ENCODE data around the gene DHRS13. TPM values are rescaled to one million over a fixed set of nuclear protein-coding genes. Genes with fewer than 3 reads are reported as not detected.

The DHRS13 gene
- total RNA-seq, 2 donors from 2014 or later: 36.8 to 61.3 TPM

DNA sequence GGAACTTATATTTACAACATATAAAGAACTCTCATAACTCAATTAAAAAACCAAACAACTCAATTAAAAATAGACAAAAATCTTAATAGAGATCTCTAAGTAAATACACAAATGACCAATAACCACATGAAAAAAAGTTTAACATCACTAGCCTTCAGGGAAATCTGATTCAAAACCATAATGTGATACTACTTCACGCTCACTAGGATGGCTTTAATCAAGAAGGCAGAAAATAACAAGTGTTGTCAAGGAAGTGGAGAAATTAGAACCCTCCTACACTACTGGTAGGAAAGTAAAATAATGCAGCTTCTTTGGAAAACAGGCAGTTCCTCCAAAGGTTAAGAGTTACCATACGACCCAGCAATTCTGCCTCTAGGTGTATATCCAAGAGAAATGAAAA, 40.0 kb upstream of the DHRS13 start:
- no peak overlapping the region for H3K4me3 ChIP-seq
- intact Hi-C loops (cut with DNase I): no loop called here
- H3K36me3 ChIP-seq: no peaks in the 10 kb centered on the region
- 88% methylated on average over 2 of the region's 2 CpGs for WGBS
- no peak for DNase-seq (ENCODE audit: low spot score)
- H3K27ac ChIP-seq: peak overlapping the region in 1 of 2 donors; percentile 29
- no peaks in the 10 kb centered on the region for H3K9me3 ChIP-seq
- H3K4me1 ChIP-seq (replicated peaks): peaks cover 46% of the 10 kb centered on the region
- H3K27me3 ChIP-seq (replicated peaks; ENCODE audit: insufficient read depth): no peaks in the 10 kb centered on the region
- TF ChIP-seq, protein P1, sequence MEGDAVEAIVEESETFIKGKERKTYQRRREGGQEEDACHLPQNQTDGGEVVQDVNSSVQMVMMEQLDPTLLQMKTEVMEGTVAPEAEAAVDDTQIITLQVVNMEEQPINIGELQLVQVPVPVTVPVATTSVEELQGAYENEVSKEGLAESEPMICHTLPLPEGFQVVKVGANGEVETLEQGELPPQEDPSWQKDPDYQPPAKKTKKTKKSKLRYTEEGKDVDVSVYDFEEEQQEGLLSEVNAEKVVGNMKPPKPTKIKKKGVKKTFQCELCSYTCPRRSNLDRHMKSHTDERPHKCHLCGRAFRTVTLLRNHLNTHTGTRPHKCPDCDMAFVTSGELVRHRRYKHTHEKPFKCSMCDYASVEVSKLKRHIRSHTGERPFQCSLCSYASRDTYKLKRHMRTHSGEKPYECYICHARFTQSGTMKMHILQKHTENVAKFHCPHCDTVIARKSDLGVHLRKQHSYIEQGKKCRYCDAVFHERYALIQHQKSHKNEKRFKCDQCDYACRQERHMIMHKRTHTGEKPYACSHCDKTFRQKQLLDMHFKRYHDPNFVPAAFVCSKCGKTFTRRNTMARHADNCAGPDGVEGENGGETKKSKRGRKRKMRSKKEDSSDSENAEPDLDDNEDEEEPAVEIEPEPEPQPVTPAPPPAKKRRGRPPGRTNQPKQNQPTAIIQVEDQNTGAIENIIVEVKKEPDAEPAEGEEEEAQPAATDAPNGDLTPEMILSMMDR (IDR thresholded peaks at IDR 0.05): no peak
- TF ChIP-seq POLR2A (IDR thresholded peaks at IDR 0.05): no peak
- no peak for TF ChIP-seq POLR2AphosphoS5 (IDR thresholded peaks at IDR 0.05)

DNA sequence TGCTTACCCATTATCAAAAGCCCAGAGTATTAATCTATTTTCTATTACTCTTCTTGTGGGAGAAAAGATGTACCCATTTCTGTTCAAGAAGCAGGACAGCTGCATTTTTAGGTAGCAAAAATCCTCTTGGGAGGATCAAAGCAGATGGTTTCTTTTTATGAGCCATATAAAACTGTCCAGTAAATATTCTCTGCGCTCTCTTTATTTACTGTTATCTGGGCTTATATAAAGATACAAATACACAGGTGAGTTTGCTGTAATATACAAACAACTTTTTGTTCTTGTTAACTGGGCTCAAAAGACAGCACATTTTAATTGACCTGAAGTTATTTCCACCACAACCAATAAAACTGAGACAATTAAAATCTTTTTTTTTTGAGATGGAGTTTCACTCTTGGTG, 38.4 kb upstream of the DHRS13 start:
- H3K9me3 ChIP-seq: no peaks in the 10 kb centered on the region
- 11% methylated on average over 1 of the region's 1 CpG for WGBS
- no peak for DNase-seq (ENCODE audit: low spot score)
- H3K27me3 ChIP-seq (replicated peaks; ENCODE audit: insufficient read depth): no peaks in the 10 kb centered on the region
- H3K4me3 ChIP-seq: no peak overlapping the region
- peaks cover 42% of the 10 kb centered on the region for H3K4me1 ChIP-seq (replicated peaks)
- intact Hi-C loops (cut with DNase I): no loop called here
- peak overlapping the region; percentile 28 to 47 for H3K27ac ChIP-seq
- H3K36me3 ChIP-seq: no peaks in the 10 kb centered on the region
- TF ChIP-seq POLR2A (IDR thresholded peaks at IDR 0.05): no peak
- peak; percentile 49 for TF ChIP-seq POLR2AphosphoS5 (IDR thresholded peaks at IDR 0.05)
- TF ChIP-seq, protein P1 (IDR thresholded peaks at IDR 0.05): no peak

DNA sequence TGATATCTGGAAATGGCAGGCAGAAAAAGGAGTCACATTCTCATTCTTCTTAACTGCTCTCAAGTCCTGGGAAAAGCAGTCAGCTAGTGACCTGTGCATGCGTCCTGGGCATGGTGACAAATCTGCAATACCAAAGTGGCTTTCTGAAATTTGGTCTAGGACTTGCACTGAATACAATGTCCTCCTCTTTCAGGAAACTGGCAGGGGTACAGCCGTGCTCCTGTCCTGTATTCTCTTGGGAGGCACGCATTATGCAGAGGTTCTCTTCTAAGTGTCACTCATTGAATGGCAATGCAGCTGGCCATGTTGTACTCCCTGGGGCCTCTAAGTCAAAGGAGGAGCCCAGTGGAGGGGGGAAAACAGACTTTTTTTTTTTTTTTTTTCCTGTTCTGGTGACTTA, 37.8 kb upstream of the DHRS13 start:
- no peaks in the 10 kb centered on the region for H3K36me3 ChIP-seq
- H3K9me3 ChIP-seq: no peaks in the 10 kb centered on the region
- H3K27ac ChIP-seq: peak overlapping the region; percentile 15 to 21
- peaks cover 36% of the 10 kb centered on the region for H3K4me1 ChIP-seq (replicated peaks)
- intact Hi-C loops (cut with DNase I): no loop called here
- no peak overlapping the region for H3K4me3 ChIP-seq
- 17% methylated on average over 3 of the region's 3 CpGs for WGBS
- H3K27me3 ChIP-seq (replicated peaks; ENCODE audit: insufficient read depth): no peaks in the 10 kb centered on the region
- DNase-seq (ENCODE audit: low spot score): peak; percentile 19
- TF ChIP-seq POLR2A (IDR thresholded peaks at IDR 0.05): no peak
- TF ChIP-seq, protein P1 (IDR thresholded peaks at IDR 0.05): no peak
- peak; percentile 35 for TF ChIP-seq POLR2AphosphoS5 (IDR thresholded peaks at IDR 0.05)

DNA sequence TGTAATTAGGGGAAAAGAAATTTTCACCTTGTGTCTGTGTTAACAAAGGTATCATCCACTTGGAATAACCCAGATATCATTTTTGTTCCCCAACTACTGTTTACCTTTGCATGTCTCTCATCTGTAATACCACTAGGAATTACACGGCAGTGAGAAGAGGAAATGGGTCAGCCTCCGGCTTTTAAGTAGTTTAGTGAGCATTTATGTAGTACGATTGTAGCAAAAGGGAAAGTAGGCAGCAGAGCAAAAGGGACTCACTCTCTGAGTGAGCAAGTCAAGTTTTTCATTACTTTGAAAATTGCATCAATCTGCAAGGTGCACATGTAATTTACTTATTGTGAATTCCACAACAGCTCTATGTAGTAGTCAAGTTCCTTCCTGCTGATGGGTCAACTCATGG, 37.3 kb upstream of the DHRS13 start:
- no peaks in the 10 kb centered on the region for H3K27me3 ChIP-seq (replicated peaks; ENCODE audit: insufficient read depth)
- peak overlapping the region; percentile 15 to 21 for H3K27ac ChIP-seq
- H3K9me3 ChIP-seq: no peaks in the 10 kb centered on the region
- H3K4me1 ChIP-seq (replicated peaks): peaks cover 32% of the 10 kb centered on the region
- no peaks in the 10 kb centered on the region for H3K36me3 ChIP-seq
- no peak overlapping the region for H3K4me3 ChIP-seq
- TF ChIP-seq POLR2A (IDR thresholded peaks at IDR 0.05) (no peak), POLR2AphosphoS5 (IDR thresholded peaks at IDR 0.05) (no peak)
- TF ChIP-seq, protein P1 (IDR thresholded peaks at IDR 0.05): no peak
- intact Hi-C loops (cut with DNase I): no loop called here
- no peak for DNase-seq (ENCODE audit: low spot score)
- WGBS: 65% methylated on average over 3 of the region's 3 CpGs

DNA sequence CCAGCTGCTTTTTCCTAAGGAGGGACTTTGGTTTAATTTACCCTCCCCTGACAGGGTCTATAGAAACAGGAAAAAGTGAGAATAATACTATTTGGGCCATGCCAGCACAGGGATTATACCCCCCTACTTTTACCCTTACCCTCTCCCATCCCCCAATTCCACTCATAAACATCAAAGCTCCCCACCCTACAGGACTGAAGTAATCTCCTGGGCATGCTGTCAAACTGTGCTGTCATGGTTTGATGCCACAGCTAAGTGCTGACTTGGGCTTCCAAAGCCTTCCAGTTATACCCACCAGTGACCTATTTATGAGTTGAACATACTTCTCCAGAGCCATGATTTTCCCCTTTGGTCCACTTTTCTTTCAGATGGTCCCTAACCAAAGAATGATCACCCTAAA, 35.7 kb upstream of the DHRS13 start:
- H3K4me1 ChIP-seq (replicated peaks): peaks cover 25% of the 10 kb centered on the region

More for the DNA sequence above, 35.7 kb upstream of the DHRS13 start:
- Histone ChIP-seq H3K36me3 (no peaks in the 10 kb centered on the region), H3K9me3 (no peaks in the 10 kb centered on the region), H3K27me3 (replicated peaks; ENCODE audit: insufficient read depth) (no peaks in the 10 kb centered on the region), H3K4me3 (no peak overlapping the region), H3K27ac (peak overlapping the region; percentile 64 to 74)
- intact Hi-C loops (cut with DNase I): no loop called here
- no peak for DNase-seq (ENCODE audit: low spot score)
- TF ChIP-seq, protein P1 (IDR thresholded peaks at IDR 0.05): no peak
- TF ChIP-seq POLR2A (IDR thresholded peaks at IDR 0.05): no peak
- no peak for TF ChIP-seq POLR2AphosphoS5 (IDR thresholded peaks at IDR 0.05)
